Measurements from ENCODE around the gene FOXE1.

Gene FOXE1

GRCh38 chr9:97866300-97866699, 13.3 kb downstream of the FOXE1 start:
- no peak for DNase-seq (ENCODE audit: low read depth, low spot score)

GRCh38 chr9:97866848-97867247, 13.8 kb downstream of the FOXE1 start:
- DNase-seq (ENCODE audit: low read depth, low spot score): no peak

GRCh38 chr9:97868859-97869258, 15.8 kb downstream of the FOXE1 start:
- DNase-seq (ENCODE audit: low read depth, low spot score): no peak

- no peak for DNase-seq (ENCODE audit: low read depth, low spot score)
These were observed 20.4 kb downstream of the FOXE1 start for GRCh38 chr9:97873425-97873824.

- DNase-seq (ENCODE audit: low read depth, low spot score): no peak
These were observed 20.9 kb downstream of the FOXE1 start for GRCh38 chr9:97873882-97874281.

- DNase-seq (ENCODE audit: low read depth, low spot score): no peak
These were observed 21.6 kb downstream of the FOXE1 start for GRCh38 chr9:97874624-97875023.

GRCh38 chr9:97875111-97875510, 22.1 kb downstream of the FOXE1 start:
- DNase-seq (ENCODE audit: low read depth, low spot score): no peak

GRCh38 chr9:97876061-97876460, 23.0 kb downstream of the FOXE1 start:
- DNase-seq (ENCODE audit: low read depth, low spot score): no peak

- no peak for DNase-seq (ENCODE audit: low read depth, low spot score)
These were observed 27.3 kb downstream of the FOXE1 start for GRCh38 chr9:97880336-97880735.

GRCh38 chr9:97889941-97890887, 37.2 kb downstream of the FOXE1 start:
- DNase-seq (ENCODE audit: low read depth, low spot score): no peak

GRCh38 chr9:97891736-97892135, 38.7 kb downstream of the FOXE1 start:
- DNase-seq (ENCODE audit: low read depth, low spot score): no peak

- DNase-seq (ENCODE audit: low read depth, low spot score): no peak
These were observed 39.4 kb downstream of the FOXE1 start for GRCh38 chr9:97892421-97892820.

- no peak for DNase-seq (ENCODE audit: low read depth, low spot score)
These were observed 42.2 kb downstream of the FOXE1 start for GRCh38 chr9:97895211-97895610.

GRCh38 chr9:97895695-97896332, 42.8 kb downstream of the FOXE1 start:
- no peak for DNase-seq (ENCODE audit: low read depth, low spot score)

GRCh38 chr9:97900103-97900737, 47.2 kb downstream of the FOXE1 start:
- no peak for DNase-seq (ENCODE audit: low read depth, low spot score)

GRCh38 chr9:97900738-97901565, 47.9 kb downstream of the FOXE1 start:
- no peak for DNase-seq (ENCODE audit: low read depth, low spot score)

GRCh38 chr9:97903177-97903576, 50.2 kb downstream of the FOXE1 start:
- DNase-seq (ENCODE audit: low read depth, low spot score): no peak

- DNase-seq (ENCODE audit: low read depth, low spot score): no peak
These were observed 51.7 kb downstream of the FOXE1 start for GRCh38 chr9:97904725-97905124.

- DNase-seq (ENCODE audit: low read depth, low spot score): no peak
These were observed 52.2 kb downstream of the FOXE1 start for GRCh38 chr9:97905228-97905627.

Measured in smooth muscle cell of the brain vasculature (primary cell).